GM23248 (cell line): ENCODE measurements around the gene C3orf49.

ENCODE experiments used
- EZH2 ChIP-seq: fragments of 200-600 bp; sonication (generic); IDR thresholded peaks from 2 replicates; pipeline ENCODE4 v1.6.1; 2018; ENCODE audit warnings: antibody characterized with exemption, mild to moderate bottlenecking; ENCODE audit not compliant: insufficient read depth, poor library complexity, severe bottlenecking
- EZH2phosphoT487 ChIP-seq: fragments of 200-600 bp; sonication (generic); IDR thresholded peaks from 2 replicates; pipeline ENCODE4 v1.6.1; 2018; ENCODE audit warnings: antibody characterized with exemption, moderate library complexity, mild to moderate bottlenecking, low read depth; ENCODE audit not compliant: insufficient read depth

- TF ChIP-seq EZH2phosphoT487 (no peak), EZH2 (no peak)
Measured at GRCh38 chr3:63849175-63849574, 30.1 kb downstream of the C3orf49 start.
